Trophoblast cell (in vitro differentiated cells and primary cell): ENCODE results near the gene TNKS2.

Experiments used
- DNase-seq, 2 donors: peaks; one replicate each; pipeline ENCODE4 v3.0.0-alpha.2; 2016
- H2AFZ ChIP-seq: 2 replicates; pipeline ENCODE4 v1.6.1; 2013; ENCODE audit warnings: low read length, moderate library complexity, mild to moderate bottlenecking; ENCODE audit not compliant: insufficient read depth, poor library complexity
- H2AK5ac ChIP-seq: 2 replicates; pipeline ENCODE4 v1.6.1; 2013; ENCODE audit warnings: mild to moderate bottlenecking, low read length
- H2BK120ac ChIP-seq: 2 replicates; pipeline ENCODE4 v1.6.1; 2013; ENCODE audit warnings: low read length, mild to moderate bottlenecking, moderate library complexity; ENCODE audit not compliant: insufficient read depth, poor library complexity
- H2BK12ac ChIP-seq: 2 replicates; pipeline ENCODE4 v1.6.1; 2013; ENCODE audit warnings: mild to moderate bottlenecking, low read length, moderate library complexity
- H2BK5ac ChIP-seq: 2 replicates; pipeline ENCODE4 v1.6.1; 2013; ENCODE audit warnings: low read length, low read depth, moderate library complexity, mild to moderate bottlenecking; ENCODE audit not compliant: poor library complexity
- H3K14ac ChIP-seq: 2 replicates; pipeline ENCODE4 v1.6.1; 2013; ENCODE audit warnings: mild to moderate bottlenecking, low read length
- H3K18ac ChIP-seq: 2 replicates; pipeline ENCODE4 v1.6.1; 2013; ENCODE audit warnings: mild to moderate bottlenecking, low read length
- H3K23ac ChIP-seq: 2 replicates; pipeline ENCODE4 v1.6.1; 2013; ENCODE audit warnings: low read length
- H3K27ac ChIP-seq: 2 replicates; pipeline ENCODE4 v1.5.1; 2013; ENCODE audit warnings: low read depth, mild to moderate bottlenecking, inconsistent platforms, low read length, moderate library complexity
- H3K27me3 ChIP-seq: 2 replicates; pipeline ENCODE4 v1.6.1; 2013; ENCODE audit warnings: inconsistent platforms, mild to moderate bottlenecking, low read length, moderate library complexity; ENCODE audit not compliant: insufficient read depth
- H3K36me3 ChIP-seq, 2 experiments: 1 replicate in 1 of 2; 2 replicates in 1 of 2; pipeline ENCODE4 v1.6.1; 2013; ENCODE audit warnings: low read length in 2 of 2, mild to moderate bottlenecking in 2 of 2, moderate library complexity in 1 of 2; ENCODE audit not compliant: insufficient read depth in 2 of 2, control insufficient read depth in 1 of 2
- H3K4ac ChIP-seq: 2 replicates; pipeline ENCODE4 v1.6.1; 2013; ENCODE audit warnings: low read depth, mild to moderate bottlenecking, low read length, moderate library complexity
- H3K4me1 ChIP-seq, 2 experiments: 1 replicate in 1 of 2; 2 replicates in 1 of 2; pipeline ENCODE4 v1.6.1; 2013; ENCODE audit warnings: low read length in 2 of 2, mild to moderate bottlenecking in 2 of 2, moderate library complexity in 1 of 2; ENCODE audit not compliant: insufficient read depth in 2 of 2, control insufficient read depth in 1 of 2
- H3K4me2 ChIP-seq: 2 replicates; pipeline ENCODE4 v1.6.1; 2013; ENCODE audit warnings: inconsistent platforms, mild to moderate bottlenecking, low read length, moderate library complexity
- H3K4me3 ChIP-seq: 2 replicates; pipeline ENCODE4 v1.5.1; 2013; ENCODE audit warnings: mild to moderate bottlenecking, low read depth, low read length, inconsistent platforms
- H3K79me1 ChIP-seq: one replicate; pipeline ENCODE4 v1.6.1; 2013; ENCODE audit warnings: low read length
- H3K79me2 ChIP-seq: 2 replicates; pipeline ENCODE4 v1.6.1; 2013; ENCODE audit warnings: low read length, mild to moderate bottlenecking; ENCODE audit not compliant: control insufficient read depth, insufficient read depth, poor library complexity
- H3K9ac ChIP-seq: 2 replicates; pipeline ENCODE4 v1.6.1; 2013; ENCODE audit warnings: mild to moderate bottlenecking, low read length
- H3K9me3 ChIP-seq: 2 replicates; pipeline ENCODE4 v1.6.1; 2013; ENCODE audit warnings: low read depth, mild to moderate bottlenecking, control low read depth, inconsistent platforms, low read length; ENCODE audit not compliant: insufficient read depth
- H4K12ac ChIP-seq: 2 replicates; pipeline ENCODE4 v1.6.1; 2013; ENCODE audit warnings: low read depth, mild to moderate bottlenecking, low read length, moderate library complexity
- H4K8ac ChIP-seq: 2 replicates; pipeline ENCODE4 v1.6.1; 2013; ENCODE audit warnings: low read depth, mild to moderate bottlenecking, low read length, moderate library complexity
- H4K91ac ChIP-seq: one replicate; pipeline ENCODE4 v1.6.1; 2013; ENCODE audit warnings: low read depth, mild to moderate bottlenecking, low read length, moderate library complexity
- WGBS: extraction: QIAGEN DNeasy Blood & Tissue Kit; methylation state at CpG from one replicate; pipeline ENCODE4 v1.1.7; 2013; ENCODE audit warnings: missing lambda C conversion rate; ENCODE audit not compliant: insufficient read length, insufficient coverage; ENCODE audit errors: extremely low coverage; 5-methylcytosine and 5-hydroxymethylcytosine counted together

Gene TNKS2

GRCh38 chr10:91798649-91799611, 704 bp downstream of the TNKS2 start:
- H3K4ac ChIP-seq, result peak overlapping the region; percentile 98
- H3K4me3 ChIP-seq, result peak overlapping the region; percentile 88
- no peaks in the 10 kb centered on the region for H3K27me3 ChIP-seq
- H3K36me3 ChIP-seq, result peaks cover 7 to 10% of the 10 kb centered on the region in 2 experiments
- peaks cover 16% of the 10 kb centered on the region for H3K79me2 ChIP-seq
- peak overlapping the region; percentile 79 for H4K12ac ChIP-seq
- peak overlapping the region; percentile 73 for H3K18ac ChIP-seq
- H3K79me1 ChIP-seq, result peaks cover 14% of the 10 kb centered on the region
- no CpG with 5 or more reads among the region's 54 CpGs for WGBS
- peak overlapping the region; percentile 97 for H2AK5ac ChIP-seq
- H3K9ac ChIP-seq, result peak overlapping the region; percentile 87
- H2BK120ac ChIP-seq, result peak overlapping the region; percentile 21
- peak overlapping the region; percentile 92 for H2BK5ac ChIP-seq
- peak overlapping the region; percentile 91 for H4K8ac ChIP-seq
- H2AFZ ChIP-seq, result peak overlapping the region; percentile 73
- H3K4me1 ChIP-seq, result peaks cover 6 to 10% of the 10 kb centered on the region in 2 experiments
- H3K4me2 ChIP-seq, result peak overlapping the region; percentile 96
- H3K9me3 ChIP-seq, result no peaks in the 10 kb centered on the region
- peak overlapping the region; percentile 94 for H3K27ac ChIP-seq
- H2BK12ac ChIP-seq, result no peak overlapping the region
- H4K91ac ChIP-seq, result peak overlapping the region; percentile 95
- no peak overlapping the region for H3K23ac ChIP-seq
- H3K14ac ChIP-seq, result peak overlapping the region; percentile 84
- peak; percentile 12 to 63 for DNase-seq

DNA sequence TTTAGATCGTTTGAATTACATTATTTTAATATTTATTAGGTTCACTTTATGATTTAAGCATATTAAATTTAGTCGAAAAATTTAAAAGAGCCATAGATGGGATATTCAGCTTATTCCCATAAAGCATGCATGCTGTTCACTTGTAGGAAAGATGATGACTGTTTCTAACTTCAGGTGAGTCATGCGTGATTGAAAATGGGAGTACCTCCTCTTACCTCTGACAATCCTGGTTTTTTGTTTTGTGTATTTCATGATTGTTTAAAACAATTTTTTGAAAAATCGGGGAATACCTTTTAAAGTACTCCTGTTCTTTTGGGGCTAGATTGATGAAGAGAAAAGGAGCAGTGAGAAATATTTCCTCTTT, 1.4 kb downstream of the TNKS2 start:
- no peak overlapping the region for H3K4me3 ChIP-seq
- no peak overlapping the region for H2BK120ac ChIP-seq
- no peaks in the 10 kb centered on the region for H3K9me3 ChIP-seq
- no peak overlapping the region for H2BK5ac ChIP-seq
- H4K8ac ChIP-seq, result no peak overlapping the region
- no peak overlapping the region for H3K4ac ChIP-seq
- WGBS, result no CpG with 5 or more reads among the region's 4 CpGs
- H3K79me2 ChIP-seq, result peaks cover 16% of the 10 kb centered on the region
- peaks cover 7 to 10% of the 10 kb centered on the region in 2 experiments for H3K36me3 ChIP-seq
- no peak overlapping the region for H3K23ac ChIP-seq
- H4K12ac ChIP-seq, result no peak overlapping the region
- no peak overlapping the region for H3K14ac ChIP-seq
- DNase-seq, result peak in 1 of 2 donors; percentile 64
- H3K4me2 ChIP-seq, result peak overlapping the region; percentile 66
- H2AFZ ChIP-seq, result no peak overlapping the region
- no peak overlapping the region for H3K9ac ChIP-seq
- H3K27ac ChIP-seq, result no peak overlapping the region
- H3K4me1 ChIP-seq, result peaks cover 6 to 10% of the 10 kb centered on the region in 2 experiments
- H2AK5ac ChIP-seq, result no peak overlapping the region
- H3K18ac ChIP-seq, result no peak overlapping the region
- no peak overlapping the region for H4K91ac ChIP-seq
- no peak overlapping the region for H2BK12ac ChIP-seq
- peaks cover 14% of the 10 kb centered on the region for H3K79me1 ChIP-seq
- H3K27me3 ChIP-seq, result no peaks in the 10 kb centered on the region

DNA sequence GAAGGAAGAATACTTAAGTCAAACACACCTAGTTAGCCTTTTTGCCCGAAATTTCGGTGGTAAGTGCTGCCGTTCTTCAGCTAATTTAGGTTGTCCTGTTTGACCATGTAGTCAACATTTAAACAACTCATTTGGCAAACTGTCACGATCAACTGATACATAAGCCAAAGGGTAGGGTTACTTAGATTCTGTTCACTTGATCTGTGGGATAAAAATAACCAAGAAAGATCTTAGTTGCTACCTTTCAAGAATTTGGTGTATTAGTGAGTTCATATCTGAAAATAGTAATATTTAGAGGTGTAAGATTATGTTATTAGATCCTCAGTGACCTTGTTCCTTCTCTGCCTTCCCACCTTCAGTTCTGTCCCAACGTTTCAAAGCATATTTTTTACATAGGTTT, 2.0 kb downstream of the TNKS2 start:
- WGBS, result no CpG with 5 or more reads among the region's 5 CpGs
- peaks cover 10 to 14% of the 10 kb centered on the region in 2 experiments for H3K36me3 ChIP-seq

DNA sequence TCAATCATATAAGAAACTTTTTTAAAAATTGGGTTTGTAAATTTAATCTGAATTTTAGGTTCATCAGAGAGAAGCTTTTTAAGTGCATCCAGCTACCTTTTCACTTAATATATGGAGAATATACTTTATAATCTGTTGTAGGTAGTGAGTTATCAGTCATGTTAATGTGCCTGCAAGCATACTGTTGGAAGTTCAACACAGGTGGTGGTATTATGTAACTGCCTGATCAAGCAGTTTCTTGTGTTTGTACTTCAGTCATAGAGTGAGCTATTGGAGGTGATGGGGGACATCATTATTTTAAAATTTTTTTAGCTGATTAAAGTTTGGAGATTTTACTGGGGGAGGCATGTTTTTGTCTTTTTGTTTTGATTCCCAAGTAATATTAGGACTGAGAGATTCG, 2.5 kb downstream of the TNKS2 start:
- WGBS, result no CpG with 5 or more reads among the region's 1 CpG
- Histone ChIP-seq H4K91ac (no peak overlapping the region), H2BK5ac (no peak overlapping the region), H2BK12ac (no peak overlapping the region), H3K18ac (no peak overlapping the region), H3K4me3 (no peak overlapping the region), H2BK120ac (no peak overlapping the region), H4K12ac (no peak overlapping the region), H3K9ac (no peak overlapping the region), H3K27ac (no peak overlapping the region), H3K4ac (peak overlapping the region; percentile 78), H3K36me3 (peaks cover 10 to 15% of the 10 kb centered on the region in 2 experiments), H3K14ac (no peak overlapping the region), H3K9me3 (no peaks in the 10 kb centered on the region), H2AFZ (no peak overlapping the region), H3K79me1 (peaks cover 14% of the 10 kb centered on the region), H2AK5ac (no peak overlapping the region), H3K23ac (no peak overlapping the region), H3K27me3 (no peaks in the 10 kb centered on the region), H4K8ac (no peak overlapping the region), H3K4me1 (peaks cover 6 to 10% of the 10 kb centered on the region in 2 experiments), H3K4me2 (no peak overlapping the region), H3K79me2 (peaks cover 16% of the 10 kb centered on the region)
- peak in 1 of 2 donors; percentile 23 for DNase-seq

More for the DNA sequence above, 2.0 kb downstream of the TNKS2 start:
- Histone ChIP-seq H3K4me3 (no peak overlapping the region), H2BK120ac (no peak overlapping the region), H2AK5ac (no peak overlapping the region), H3K18ac (no peak overlapping the region), H3K79me2 (peaks cover 16% of the 10 kb centered on the region), H2AFZ (no peak overlapping the region), H3K14ac (no peak overlapping the region), H3K9ac (no peak overlapping the region), H4K8ac (no peak overlapping the region), H3K9me3 (no peaks in the 10 kb centered on the region), H4K12ac (no peak overlapping the region), H2BK5ac (no peak overlapping the region), H3K27me3 (no peaks in the 10 kb centered on the region), H3K4me1 (peaks cover 6 to 10% of the 10 kb centered on the region in 2 experiments), H3K27ac (no peak overlapping the region), H3K4me2 (peak overlapping the region; percentile 50), H3K79me1 (peaks cover 14% of the 10 kb centered on the region), H3K23ac (no peak overlapping the region), H4K91ac (no peak overlapping the region), H2BK12ac (no peak overlapping the region), H3K4ac (peak overlapping the region; percentile 99)
- no peak for DNase-seq
